HepG2 (cell line): Measurements from ENCODE around the gene MAN1C1. TPM values are rescaled to one million over a fixed set of nuclear protein-coding genes. Genes with fewer than 3 reads are reported as not detected.

Source experiments
- ATAC-seq: fragments of 200-7000 bp; cut with Tn5 transposase; 3 replicates; pipeline ENCODE4 v1.9.1; 2020; ENCODE audit warnings: mild to moderate bottlenecking, moderate library complexity
- BruUV-seq: library from RNA; stranded (reverse); fragments of 400-500 nt; replicated peaks from 2 replicates; lab custom pipeline; 2021; lab: Mats Ljungman, UMichigan
- CTCF ChIA-PET: fragments of 300-600 bp; formaldehyde crosslinking; extraction: SDS; loops from one replicate; lab custom pipeline; 2021; ENCODE audit warnings: low total read pairs, inconsistent platforms, low intra/inter-chr PET ratio; lab: Yijun Ruan, JAX
- POLR2A ChIA-PET: fragments of 350-600 bp; sonication (Branson Sonifier 250); formaldehyde crosslinking; loops from one replicate; lab custom pipeline; 2020; ENCODE audit warnings: antibody characterized with exemption, inconsistent platforms; lab: Yijun Ruan, JAX
- DNase-seq: peaks from one replicate; pipeline ENCODE4 v3.0.0-alpha.2; 2015; ENCODE audit warnings: low spot score
- FAIRE-seq: peaks from 3 replicates; lab custom pipeline; 2011; peaks lifted over from hg19 to GRCh38; lab: Jason Lieb, UNC
- H2AFZ ChIP-seq: one replicate; pipeline ENCODE4 v1.6.1; 2011; ENCODE audit warnings: low read length, inconsistent platforms
- H3K27ac ChIP-seq: fragments of 300-600 bp; 3 replicates; pipeline ENCODE4 v1.8.0; 2011; ENCODE audit warnings: mixed run types, mild to moderate bottlenecking, mixed read lengths, low read length, inconsistent platforms; ENCODE audit not compliant: insufficient read depth; ENCODE audit errors: extremely low read length
- H3K27me3 ChIP-seq, 2 experiments: fragments of 200-600 bp in 1 of 2; 2 replicates in 1 of 2; 3 replicates in 1 of 2; pipeline versions ENCODE4 v1.6.0 to v1.8.0; 2011; ENCODE audit warnings: low read length in 2 of 2, mild to moderate bottlenecking in 2 of 2, moderate library complexity in 2 of 2, inconsistent platforms in 1 of 2; ENCODE audit not compliant: insufficient read depth in 2 of 2, control insufficient read depth in 1 of 2
- H3K36me3 ChIP-seq, 2 experiments: fragments of 200-600 bp in 1 of 2; replicated peaks in 1 of 2; 2 replicates in 1 of 2; 3 replicates in 1 of 2; pipeline versions ENCODE4 v1.5.1 to v1.8.0; 2011; ENCODE audit warnings: low read length in 2 of 2, inconsistent platforms in 1 of 2; ENCODE audit not compliant: insufficient read depth in 2 of 2, control insufficient read depth in 1 of 2
- H3K4me1 ChIP-seq: 2 replicates; pipeline ENCODE4 v1.5.1; 2012; ENCODE audit warnings: low read length, inconsistent platforms; ENCODE audit not compliant: insufficient read depth
- H3K4me2 ChIP-seq: 2 replicates; pipeline ENCODE4 v1.6.0; 2011; ENCODE audit warnings: low read depth, low read length, inconsistent platforms
- H3K4me3 ChIP-seq, 3 experiments: fragments of 200-600 bp in 1 of 3; sonication (generic), shearing (Covaris generic) in 1 of 3; replicated peaks in 1 of 3; 2 replicates each; pipeline ENCODE4 v1.5.1; 2011 to 2016; ENCODE audit warnings: low read length in 3 of 3, inconsistent platforms in 2 of 3, low read depth in 2 of 3, mild to moderate bottlenecking in 2 of 3, control low read depth in 1 of 3, mixed read lengths in 1 of 3; ENCODE audit not compliant: insufficient read depth in 1 of 3
- H3K79me2 ChIP-seq: one replicate; pipeline ENCODE4 v1.6.1; 2011; ENCODE audit warnings: low read length, inconsistent platforms; ENCODE audit not compliant: insufficient read depth
- H3K9ac ChIP-seq: 2 replicates; pipeline ENCODE4 v1.6.0; 2011; ENCODE audit warnings: mild to moderate bottlenecking, low read depth, low read length, inconsistent platforms; ENCODE audit not compliant: insufficient read depth
- H3K9me3 ChIP-seq: 2 replicates; pipeline ENCODE4 v1.5.1; 2012; ENCODE audit warnings: mild to moderate bottlenecking, low read length
- H4K20me1 ChIP-seq: 2 replicates; pipeline ENCODE4 v1.6.0; 2011; ENCODE audit warnings: inconsistent platforms, mild to moderate bottlenecking, low read length, moderate library complexity; ENCODE audit not compliant: insufficient read depth
- ARID2 ChIP-seq: sonication (generic); formaldehyde crosslinking; IDR thresholded peaks from 2 replicates; pipeline ENCODE4 v1.8.1; 2022; ENCODE audit warnings: mild to moderate bottlenecking, missing genetic modification reagents, borderline replicate concordance
- DBP ChIP-seq: sonication (generic); formaldehyde crosslinking; IDR thresholded peaks from 2 replicates; pipeline ENCODE4 v1.4.0; 2020; ENCODE audit warnings: missing genetic modification reagents; ENCODE audit errors: not compliant biosample characterization
- HNRNPLL ChIP-seq: fragments of 200-400 bp; formaldehyde crosslinking; IDR thresholded peaks from 2 replicates; pipeline ENCODE4 v1.6.1; 2017; ENCODE audit warnings: mild to moderate bottlenecking, low read depth, low read length; ENCODE audit not compliant: poor library complexity, severe bottlenecking
- MBD4 ChIP-seq: IDR thresholded peaks from 2 replicates; pipeline ENCODE4 v1.6.1; 2012; ENCODE audit warnings: low read length, inconsistent platforms, borderline replicate concordance
- PHF8 ChIP-seq: sonication (generic); formaldehyde crosslinking; IDR thresholded peaks from 2 replicates; pipeline ENCODE4 v1.5.0; 2020; ENCODE audit warnings: missing genetic modification reagents
- ZNF124 ChIP-seq: sonication (generic); formaldehyde crosslinking; IDR thresholded peaks from 2 replicates; pipeline ENCODE4 v1.4.0; 2020; ENCODE audit warnings: missing genetic modification reagents
- ZNF136 ChIP-seq: sonication (generic); formaldehyde crosslinking; IDR thresholded peaks from 2 replicates; pipeline ENCODE4 v1.8.1; 2022; ENCODE audit warnings: low read depth, mild to moderate bottlenecking, moderate library complexity, missing genetic modification reagents
- ZNF260 ChIP-seq: sonication (generic); formaldehyde crosslinking; IDR thresholded peaks from 2 replicates; pipeline ENCODE4 v1.4.0; 2020; ENCODE audit warnings: missing genetic modification reagents, low read depth, mild to moderate bottlenecking, borderline replicate concordance
- ZNF510 ChIP-seq: sonication (generic); formaldehyde crosslinking; IDR thresholded peaks from 2 replicates; pipeline ENCODE4 v1.4.0; 2020; ENCODE audit warnings: low read depth, mild to moderate bottlenecking, missing genetic modification reagents
- ZNF670 ChIP-seq: sonication (generic); formaldehyde crosslinking; IDR thresholded peaks from 2 replicates; pipeline ENCODE4 v1.8.0; 2022; ENCODE audit warnings: mild to moderate bottlenecking, missing genetic modification reagents, borderline replicate concordance
- WGBS: methylation state at CpG from one replicate; pipeline ENCODE4 v1.1.6; 2017; ENCODE audit warnings: low lambda C conversion rate; 5-methylcytosine and 5-hydroxymethylcytosine counted together
- in situ Hi-C: cut with HindIII; loops from 2 replicates; pipeline ENCODE4 v1.10.0; 2017; ENCODE audit warnings: low pct_unique_long_range_greater_than_20kb; ENCODE audit not compliant: extremely low pct_ligation_motif_present
- intact Hi-C: fragments of 100-400 bp; cut with micrococcal nuclease; formaldehyde crosslinking; loops from one replicate; pipeline ENCODE4 v1.10.0; 2022; ENCODE audit not compliant: unreplicated experiment
- polyA plus RNA-seq, 8 experiments: library from polyadenylated mRNA; depleted of rRNA in 3 of 8; stranded (reverse) in 7 of 8; unstranded in 1 of 8; fragments of >200 nt; fragmentation: Illumina TruSeq in 4 of 8; extraction: Trizol in 4 of 8; gene quantifications; 2 replicates each; pipeline versions ENCODE4 v1.2.1 to v1.2.3, GENCODE V29; 2011 to 2016; ENCODE audit warnings: low read depth in 4 of 8, missing spikeins in 1 of 8, mixed read lengths in 1 of 8; ENCODE audit not compliant: insufficient read depth in 1 of 8
- total RNA-seq, 5 experiments: library from RNA; depleted of rRNA; stranded (reverse); fragments of >200 nt; fragmentation: Illumina TruSeq; extraction: Trizol; gene quantifications; 2 replicates each; pipeline ENCODE4 v1.2.3, GENCODE V29; 2016; ENCODE audit warnings: low read depth in 1 of 5
- TF ChIP-seq, protein P1 (sequence below), 2 experiments: sonication (generic) in 1 of 2; formaldehyde crosslinking in 1 of 2; IDR thresholded peaks; 2 replicates each; pipeline versions ENCODE4 v1.4.0 to v1.6.1; 2016 to 2020; ENCODE audit warnings: borderline replicate concordance in 1 of 2, low read depth in 1 of 2, mild to moderate bottlenecking in 1 of 2, missing genetic modification reagents in 1 of 2
- TF ChIP-seq, protein P2 (sequence below): sonication (generic); formaldehyde crosslinking; IDR thresholded peaks from 2 replicates; pipeline ENCODE4 v1.4.0; 2020; ENCODE audit warnings: missing genetic modification reagents

MAN1C1 gene
- total and polyA plus RNA-seq, 2 of the 13 experiments (the other 11 are each of a cell fraction or from before 2014, with no cell fraction given): 0.18 to 0.49 TPM

- CTCF ChIA-PET: no interaction called here
- H2AFZ ChIP-seq: no peak overlapping the region
- intact Hi-C loops (no loop called here), in situ Hi-C loops (no loop called here)
- POLR2A ChIA-PET: no interaction called here
- BruUV-seq: no TSS peak
- H3K27ac ChIP-seq: no peak overlapping the region
- FAIRE-seq: no peak
- H3K79me2 ChIP-seq: no peaks in the 10 kb centered on the region
- no peak for DNase-seq
- ATAC-seq: no peak
- TF ChIP-seq, protein P1, sequence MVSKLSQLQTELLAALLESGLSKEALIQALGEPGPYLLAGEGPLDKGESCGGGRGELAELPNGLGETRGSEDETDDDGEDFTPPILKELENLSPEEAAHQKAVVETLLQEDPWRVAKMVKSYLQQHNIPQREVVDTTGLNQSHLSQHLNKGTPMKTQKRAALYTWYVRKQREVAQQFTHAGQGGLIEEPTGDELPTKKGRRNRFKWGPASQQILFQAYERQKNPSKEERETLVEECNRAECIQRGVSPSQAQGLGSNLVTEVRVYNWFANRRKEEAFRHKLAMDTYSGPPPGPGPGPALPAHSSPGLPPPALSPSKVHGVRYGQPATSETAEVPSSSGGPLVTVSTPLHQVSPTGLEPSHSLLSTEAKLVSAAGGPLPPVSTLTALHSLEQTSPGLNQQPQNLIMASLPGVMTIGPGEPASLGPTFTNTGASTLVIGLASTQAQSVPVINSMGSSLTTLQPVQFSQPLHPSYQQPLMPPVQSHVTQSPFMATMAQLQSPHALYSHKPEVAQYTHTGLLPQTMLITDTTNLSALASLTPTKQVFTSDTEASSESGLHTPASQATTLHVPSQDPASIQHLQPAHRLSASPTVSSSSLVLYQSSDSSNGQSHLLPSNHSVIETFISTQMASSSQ (IDR thresholded peaks at IDR 0.05; ENCODE audit: low read depth): no peak
- TF ChIP-seq, protein P1 (CRISPR knock-in tag; IDR thresholded peaks at IDR 0.05; ENCODE audit: borderline replicate concordance): no peak
- TF ChIP-seq DBP (CRISPR knock-in tag): no peak
- TF ChIP-seq, protein P2, sequence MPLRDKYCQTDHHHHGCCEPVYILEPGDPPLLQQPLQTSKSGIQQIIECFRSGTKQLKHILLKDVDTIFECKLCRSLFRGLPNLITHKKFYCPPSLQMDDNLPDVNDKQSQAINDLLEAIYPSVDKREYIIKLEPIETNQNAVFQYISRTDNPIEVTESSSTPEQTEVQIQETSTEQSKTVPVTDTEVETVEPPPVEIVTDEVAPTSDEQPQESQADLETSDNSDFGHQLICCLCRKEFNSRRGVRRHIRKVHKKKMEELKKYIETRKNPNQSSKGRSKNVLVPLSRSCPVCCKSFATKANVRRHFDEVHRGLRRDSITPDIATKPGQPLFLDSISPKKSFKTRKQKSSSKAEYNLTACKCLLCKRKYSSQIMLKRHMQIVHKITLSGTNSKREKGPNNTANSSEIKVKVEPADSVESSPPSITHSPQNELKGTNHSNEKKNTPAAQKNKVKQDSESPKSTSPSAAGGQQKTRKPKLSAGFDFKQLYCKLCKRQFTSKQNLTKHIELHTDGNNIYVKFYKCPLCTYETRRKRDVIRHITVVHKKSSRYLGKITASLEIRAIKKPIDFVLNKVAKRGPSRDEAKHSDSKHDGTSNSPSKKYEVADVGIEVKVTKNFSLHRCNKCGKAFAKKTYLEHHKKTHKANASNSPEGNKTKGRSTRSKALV (CRISPR knock-in tag): no peak
- TF ChIP-seq ZNF260: no peak
- no peak for TF ChIP-seq ZNF670
- TF ChIP-seq ZNF136: no peak
- no peak for TF ChIP-seq PHF8 (CRISPR knock-in tag)
- no peak for TF ChIP-seq ZNF510 (CRISPR knock-in tag)
- TF ChIP-seq HNRNPLL: no peak
- no peak for TF ChIP-seq ZNF124 (CRISPR knock-in tag)
- no peak for TF ChIP-seq ARID2
- TF ChIP-seq MBD4: no peak
- H3K4me1 ChIP-seq: no peaks in the 10 kb centered on the region
- no peak overlapping the region for H3K4me2 ChIP-seq
- H3K9me3 ChIP-seq: no peaks in the 10 kb centered on the region
- no peaks in the 10 kb centered on the region for H3K36me3 ChIP-seq
- H3K4me3 ChIP-seq: no peak overlapping the region
- no peak overlapping the region for H3K9ac ChIP-seq
- WGBS: 40% methylated on average over 11 of the region's 17 CpGs
- H4K20me1 ChIP-seq: no peaks in the 10 kb centered on the region
- peaks cover 11 to 47% of the 10 kb centered on the region in 2 experiments for H3K27me3 ChIP-seq
These were observed 126.9 kb downstream of the MAN1C1 start for GRCh38 chr1:25743164-25744139.
